ENCODE data around the gene DBI.

- TF ChIP-seq CTCF (IDR thresholded peaks at IDR 0.05), result no peak
- no peak for TF ChIP-seq EZH2 (IDR thresholded peaks at IDR 0.05; ENCODE audit: borderline replicate concordance, insufficient read depth, low read depth, low read length, poor library complexity, severe bottlenecking)
Measured at GRCh38 chr2:119354860-119355259, 11.9 kb upstream of the DBI start.
